Testis (tissue), 3 donors: ENCODE data around the gene P2RY6. TPM values are rescaled to one million over a fixed set of nuclear protein-coding genes. Genes with fewer than 3 reads are reported as not detected.

Source experiments
- DNase-seq: peaks from one replicate; pipeline ENCODE4 v3.0.0-alpha.2; 2019
- H3K27ac ChIP-seq, 2 donors: fragments of 200-600 bp; sonication (generic); one replicate each; pipeline ENCODE4 v1.5.1; 2019
- H3K27me3 ChIP-seq: fragments of 200-600 bp; sonication (generic); one replicate; pipeline ENCODE4 v1.5.1; 2019
- H3K36me3 ChIP-seq: fragments of 200-600 bp; sonication (generic); one replicate; pipeline ENCODE4 v1.5.1; 2017; ENCODE audit warnings: low read depth; ENCODE audit errors: missing control alignments
- H3K4me1 ChIP-seq: fragments of 200-600 bp; sonication (generic); one replicate; pipeline ENCODE4 v1.5.1; 2019
- H3K4me3 ChIP-seq, 2 donors: fragments of 200-600 bp; sonication (generic); one replicate each; pipeline ENCODE4 v1.5.1; 2017 to 2019
- H3K9me3 ChIP-seq: fragments of 200-600 bp; sonication (generic); one replicate; pipeline ENCODE4 v1.5.1; 2017
- CTCF ChIP-seq, 3 experiments: fragments of 450-650 bp in 2 of 3; fragments of 200-600 bp in 1 of 3; sonication (generic) in 1 of 3; IDR thresholded peaks; one replicate each; pipeline ENCODE4 v1.5.1; 2016 to 2019; ENCODE audit warnings: antibody characterized with exemption in 3 of 3, mild to moderate bottlenecking in 2 of 3, moderate library complexity in 1 of 3
- POLR2A ChIP-seq: fragments of 450-650 bp; IDR thresholded peaks from one replicate; pipeline ENCODE4 v1.6.1; 2017; ENCODE audit warnings: antibody characterized with exemption, mild to moderate bottlenecking, moderate library complexity
- WGBS, 2 donors: methylation state at CpG; one replicate each; pipeline ENCODE4 v1.1.5; 2018; 5-methylcytosine and 5-hydroxymethylcytosine counted together
- intact Hi-C: fragments of 100-400 bp; cut with DNase I; formaldehyde crosslinking; loops from one replicate; pipeline ENCODE4 v1.15.1; 2023; ENCODE audit warnings: low total_unique reads
- polyA plus RNA-seq: library from polyadenylated mRNA; stranded (reverse); fragments of 350-450 nt; fragmentation: Illumina TruSeq; extraction: RNeasy Lipid Tissue Mini Kit (QIAGEN cat#74804); gene quantifications from one replicate; pipeline ENCODE4 v1.2.3, GENCODE V29; 2014; ENCODE audit warnings: low read depth, low replicate concordance; ENCODE audit not compliant: insufficient read depth
- total RNA-seq, 2 donors: library from RNA; depleted of rRNA; stranded (reverse); fragments of >200 nt; gene quantifications; one replicate each; pipeline ENCODE4 v1.2.3, GENCODE V29; 2016

The P2RY6 gene
- total and polyA plus RNA-seq, 3 donors from 2014 or later = 0.25 to 2.7 (median 0.47) TPM

GRCh38 chr11:73314117-73314961 is 42.2 kb downstream of the P2RY6 start:
- no peak for DNase-seq
- no peak overlapping the region for H3K4me3 ChIP-seq
- H3K4me1 ChIP-seq = peaks cover 61% of the 10 kb centered on the region
- H3K27ac ChIP-seq = peak overlapping the region; percentile 65 to 96
- 30 to 57% methylated on average over 4 to 11 of the region's 11 CpGs for WGBS, 2 donors
- intact Hi-C loops = no loop called here
- H3K27me3 ChIP-seq = no peaks in the 10 kb centered on the region
- peak in 1 of 3 experiments; percentile 7 for TF ChIP-seq CTCF (IDR thresholded peaks at IDR 0.05)
- no peak for TF ChIP-seq POLR2A
- no peaks in the 10 kb centered on the region for H3K36me3 ChIP-seq
- H3K9me3 ChIP-seq = no peaks in the 10 kb centered on the region

- no peaks in the 10 kb centered on the region for H3K27me3 ChIP-seq
- H3K27ac ChIP-seq = peak overlapping the region; percentile 65 to 96
- no peak overlapping the region for H3K4me3 ChIP-seq
- no peaks in the 10 kb centered on the region for H3K9me3 ChIP-seq
- no peak for DNase-seq
- 48 to 50% methylated on average over 9 of the region's 9 CpGs for WGBS, 2 donors
- no peaks in the 10 kb centered on the region for H3K36me3 ChIP-seq
- intact Hi-C loops = no loop called here
- no peak for TF ChIP-seq POLR2A
- TF ChIP-seq CTCF (IDR thresholded peaks at IDR 0.05) = no peak
- peaks cover 61% of the 10 kb centered on the region for H3K4me1 ChIP-seq
These were observed 43.3 kb downstream of the P2RY6 start for GRCh38 chr11:73315293-73316020.

- no peak for DNase-seq
- Histone ChIP-seq H3K9me3 (no peaks in the 10 kb centered on the region), H3K4me1 (peaks cover 63% of the 10 kb centered on the region), H3K27me3 (no peaks in the 10 kb centered on the region), H3K36me3 (no peaks in the 10 kb centered on the region), H3K4me3 (no peak overlapping the region), H3K27ac (peak overlapping the region in 1 of 2 donors; percentile 96)
- TF ChIP-seq CTCF (IDR thresholded peaks at IDR 0.05) = no peak
- TF ChIP-seq POLR2A = no peak
- WGBS, 2 donors = 50 to 65% methylated on average over 1 of the region's 1 CpG
- intact Hi-C loops = no loop called here
These were observed 44.3 kb downstream of the P2RY6 start for GRCh38 chr11:73316422-73316821.

- Histone ChIP-seq H3K27ac (peak overlapping the region; percentile 14 to 26), H3K27me3 (no peaks in the 10 kb centered on the region), H3K9me3 (no peaks in the 10 kb centered on the region), H3K4me1 (peaks cover 72% of the 10 kb centered on the region), H3K4me3 (no peak overlapping the region), H3K36me3 (no peaks in the 10 kb centered on the region)
- TF ChIP-seq CTCF (IDR thresholded peaks at IDR 0.05) (no peak), POLR2A (no peak)
- intact Hi-C loops = no loop called here
- 39 to 80% methylated on average over 1 to 4 of the region's 4 CpGs for WGBS, 2 donors
- DNase-seq = no peak
These were observed 45.2 kb downstream of the P2RY6 start for GRCh38 chr11:73317373-73317772.
